MM.1S (cell line): ENCODE measurements around the gene ZNF512.
"Not testable (repeated sequence)": the region's sequence is repeated elsewhere in the genome, so short reads cannot be mapped to it uniquely, and the experiment has no call there.

Experiments used
- DNase-seq: peaks from one replicate; pipeline ENCODE4 v3.0.0-alpha.2; 2015
- H2AFZ ChIP-seq: fragments of 300-600 bp; sonication (generic); 2 replicates; pipeline ENCODE4 v1.6.0; 2016; ENCODE audit warnings: antibody characterized with exemption, low read length
- H3F3A ChIP-seq: fragments of 300-600 bp; sonication (generic); 2 replicates; pipeline ENCODE4 v1.6.1; 2016; ENCODE audit warnings: mild to moderate bottlenecking, antibody characterized with exemption, low read length, moderate library complexity, mixed read lengths; ENCODE audit not compliant: insufficient read depth
- H3K27ac ChIP-seq: fragments of 300-600 bp; sonication (generic); 2 replicates; pipeline ENCODE4 v1.5.1; 2016; ENCODE audit warnings: mild to moderate bottlenecking, low read length
- H3K27me3 ChIP-seq: fragments of 300-600 bp; sonication (generic); replicated peaks from 2 replicates; pipeline ENCODE4 v1.6.0; 2016; ENCODE audit warnings: low read length; ENCODE audit not compliant: insufficient read depth
- H3K36me3 ChIP-seq: fragments of 300-600 bp; sonication (generic); replicated peaks from 2 replicates; pipeline ENCODE4 v1.6.1; 2016; ENCODE audit warnings: mild to moderate bottlenecking, low read length, mixed read lengths; ENCODE audit not compliant: insufficient read depth
- H3K4me1 ChIP-seq: fragments of 300-600 bp; sonication (generic); 2 replicates; pipeline ENCODE4 v1.6.1; 2016; ENCODE audit warnings: low read length, mixed read lengths
- H3K4me2 ChIP-seq: fragments of 300-600 bp; sonication (generic); 2 replicates; pipeline ENCODE4 v1.6.0; 2016; ENCODE audit warnings: low read depth, low read length
- H3K4me3 ChIP-seq: fragments of 300-600 bp; sonication (generic); 2 replicates; pipeline ENCODE4 v1.5.1; 2016; ENCODE audit warnings: low read length, mixed read lengths
- H3K79me2 ChIP-seq: fragments of 300-600 bp; sonication (generic); 2 replicates; pipeline ENCODE4 v1.6.1; 2016; ENCODE audit warnings: mixed run types, low read length, mixed read lengths
- H3K9ac ChIP-seq: fragments of 300-600 bp; sonication (generic); 2 replicates; pipeline ENCODE4 v1.6.1; 2016; ENCODE audit warnings: low read length, mixed read lengths
- H3K9me2 ChIP-seq: fragments of 300-600 bp; sonication (generic); replicated peaks from 2 replicates; pipeline ENCODE4 v1.6.1; 2016; ENCODE audit warnings: mild to moderate bottlenecking, low read length, mixed read lengths; ENCODE audit not compliant: insufficient read depth
- H3K9me3 ChIP-seq: fragments of 300-600 bp; sonication (generic); replicated peaks from 2 replicates; pipeline ENCODE4 v1.6.1; 2016; ENCODE audit warnings: mild to moderate bottlenecking, low read length, mixed read lengths; ENCODE audit not compliant: insufficient read depth
- H4K20me1 ChIP-seq: fragments of 300-600 bp; sonication (generic); 2 replicates; pipeline ENCODE4 v1.6.1; 2016; ENCODE audit warnings: mild to moderate bottlenecking, low read length, moderate library complexity, mixed read lengths; ENCODE audit not compliant: insufficient read depth
- EZH2 ChIP-seq: fragments of 300-600 bp; sonication (generic); optimal IDR thresholded peaks from 2 replicates; pipeline ENCODE3; 2017; ENCODE audit warnings: low read depth, mild to moderate bottlenecking, antibody characterized with exemption, low read length, mixed read lengths
- EZH2phosphoT487 ChIP-seq: fragments of 300-600 bp; sonication (generic); IDR thresholded peaks from 2 replicates; pipeline ENCODE4 v1.6.1; 2018; ENCODE audit warnings: antibody characterized with exemption, low read length
- TF ChIP-seq, protein P1 (sequence below): fragments of 300-600 bp; sonication (generic); IDR thresholded peaks from 2 replicates; pipeline ENCODE4 v1.5.1; 2016; ENCODE audit warnings: antibody characterized with exemption, low read length, mixed read lengths

The ZNF512 gene

DNA sequence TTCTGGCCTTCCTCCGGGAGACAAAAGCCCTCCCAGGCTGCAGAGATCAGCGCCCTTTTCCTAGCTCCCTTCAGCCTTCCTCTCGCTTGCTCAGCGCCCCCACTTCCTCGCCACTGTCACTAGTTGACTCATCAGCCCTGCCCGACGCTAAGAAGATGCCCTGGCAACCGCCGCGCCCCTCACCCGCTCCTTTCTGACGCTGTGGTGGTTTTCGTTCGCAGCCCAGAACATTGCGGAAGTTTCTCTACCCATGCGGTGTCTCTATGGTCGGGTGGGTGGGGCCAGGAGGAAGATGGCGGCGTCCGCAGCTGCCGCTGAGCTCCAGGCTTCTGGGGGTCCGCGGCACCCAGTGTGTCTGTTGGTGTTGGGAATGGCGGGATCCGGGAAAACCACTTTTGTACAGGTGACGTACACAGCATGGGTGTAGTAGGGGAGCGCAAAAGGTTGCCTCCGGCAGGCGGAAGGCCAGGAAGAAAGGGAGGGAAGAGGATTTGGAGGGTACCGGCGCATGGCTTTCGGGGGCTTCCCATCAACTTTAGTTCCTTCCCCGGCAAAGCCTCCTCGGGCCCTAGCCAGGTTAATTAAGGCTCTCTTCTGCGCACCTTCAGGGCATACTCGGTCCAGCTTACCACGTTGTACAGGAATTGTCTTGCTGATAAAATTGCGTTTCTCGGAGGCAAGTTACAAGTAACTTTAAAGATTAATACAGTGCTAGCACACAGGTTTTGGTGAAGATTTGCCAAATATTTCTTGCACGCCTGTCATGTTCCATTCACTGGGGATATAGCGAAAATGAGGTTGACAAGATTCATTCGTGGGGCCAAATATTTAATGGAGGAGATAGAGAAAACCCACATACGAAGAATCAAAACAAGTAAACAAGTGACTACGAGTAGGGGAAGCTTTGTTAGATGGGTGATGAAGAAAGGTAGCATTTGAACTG, 46.2 kb downstream of the ZNF512 start, which contains the start of the genes CCDC121 and GPN1:
CCDC121 (minus strand) TSS at position 246 of the 943 bp plus-strand sequence. CDS start 1,213 bp downstream, outside the sequence.
GPN1 (plus strand) TSS at position 284 of the 943 bp plus-strand sequence; CDS start at position 293, 9 bp downstream.
- Histone ChIP-seq H3K9ac (peak within 1 kb of the TSS; percentile 89), H3K9me3 (no peaks in the 10 kb centered on the region), H2AFZ (peak within 1 kb of the TSS; percentile 93), H3K4me1 (no peaks in the 10 kb centered on the region), H3K9me2 (no peaks in the 10 kb centered on the region), H4K20me1 (no peaks in the 10 kb centered on the region), H3K36me3 (peaks cover 3% of the 10 kb centered on the region; the same call in 1 of the 2 replicates), H3K4me3 (peak within 1 kb of the TSS; percentile 79), H3K27me3 (no peaks in the 10 kb centered on the region), H3K79me2 (peaks cover 23% of the 10 kb centered on the region), H3F3A (peaks cover 4% of the 10 kb centered on the region; the same call in 1 of the 2 replicates), H3K27ac (peak within 1 kb of the TSS; percentile 33; the same call in 1 of the 2 replicates), H3K4me2 (peak within 1 kb of the TSS; percentile 82)
- TF ChIP-seq EZH2phosphoT487 (no peak), EZH2 (no peak)
- TF ChIP-seq, protein P1, sequence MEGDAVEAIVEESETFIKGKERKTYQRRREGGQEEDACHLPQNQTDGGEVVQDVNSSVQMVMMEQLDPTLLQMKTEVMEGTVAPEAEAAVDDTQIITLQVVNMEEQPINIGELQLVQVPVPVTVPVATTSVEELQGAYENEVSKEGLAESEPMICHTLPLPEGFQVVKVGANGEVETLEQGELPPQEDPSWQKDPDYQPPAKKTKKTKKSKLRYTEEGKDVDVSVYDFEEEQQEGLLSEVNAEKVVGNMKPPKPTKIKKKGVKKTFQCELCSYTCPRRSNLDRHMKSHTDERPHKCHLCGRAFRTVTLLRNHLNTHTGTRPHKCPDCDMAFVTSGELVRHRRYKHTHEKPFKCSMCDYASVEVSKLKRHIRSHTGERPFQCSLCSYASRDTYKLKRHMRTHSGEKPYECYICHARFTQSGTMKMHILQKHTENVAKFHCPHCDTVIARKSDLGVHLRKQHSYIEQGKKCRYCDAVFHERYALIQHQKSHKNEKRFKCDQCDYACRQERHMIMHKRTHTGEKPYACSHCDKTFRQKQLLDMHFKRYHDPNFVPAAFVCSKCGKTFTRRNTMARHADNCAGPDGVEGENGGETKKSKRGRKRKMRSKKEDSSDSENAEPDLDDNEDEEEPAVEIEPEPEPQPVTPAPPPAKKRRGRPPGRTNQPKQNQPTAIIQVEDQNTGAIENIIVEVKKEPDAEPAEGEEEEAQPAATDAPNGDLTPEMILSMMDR, result no peak
- DNase-seq, result peak; percentile 90

DNA sequence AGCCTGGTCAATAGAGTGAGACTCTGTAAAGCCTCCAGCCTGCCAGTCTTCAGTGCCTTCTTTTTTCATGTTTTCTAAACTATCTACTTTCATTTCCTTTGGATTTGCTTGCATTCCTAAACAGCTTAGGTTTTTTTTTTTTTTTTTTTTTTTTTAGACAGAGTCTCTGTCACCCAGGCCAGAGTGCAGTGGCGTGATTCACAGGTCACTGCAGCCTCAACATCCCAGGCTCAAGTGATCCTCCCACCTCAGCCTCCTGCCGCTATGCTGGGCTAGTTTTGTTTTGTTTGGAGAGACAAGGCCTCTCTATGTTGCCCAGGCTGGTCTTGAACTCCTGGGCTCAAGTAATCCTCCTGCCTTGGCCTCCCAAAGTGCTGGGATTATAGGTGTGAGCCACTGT, 47.4 kb downstream of the ZNF512 start:
- not testable (repeated sequence) for H3K4me3 ChIP-seq, H3K27me3 ChIP-seq, H3K9me3 ChIP-seq, H3K4me1 ChIP-seq, H3K9me2 ChIP-seq, DNase-seq, H3K4me2 ChIP-seq, H3F3A ChIP-seq, H3K36me3 ChIP-seq, H2AFZ ChIP-seq, H3K9ac ChIP-seq, H4K20me1 ChIP-seq, H3K27ac ChIP-seq
- H3K79me2 ChIP-seq, result peaks cover 23% of the 10 kb centered on the region

DNA sequence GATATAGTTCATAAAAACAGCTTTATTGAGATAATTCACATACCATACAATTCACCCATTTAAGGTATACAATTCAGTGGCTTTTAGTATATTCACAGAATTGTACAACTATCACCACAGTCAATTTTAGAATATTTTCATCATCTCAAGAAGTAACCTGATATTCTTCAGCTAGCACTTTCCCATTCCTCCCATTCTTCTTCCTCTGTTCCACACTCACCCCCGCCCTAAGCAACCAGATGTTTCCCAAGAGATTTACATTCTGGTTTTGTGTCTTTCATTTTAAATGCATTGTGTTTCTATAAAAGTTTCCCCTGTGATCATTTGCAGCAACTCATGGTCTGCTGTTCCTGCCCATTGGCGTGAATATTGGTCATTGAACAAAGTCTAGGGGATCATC, 51.4 kb downstream of the ZNF512 start:
- Histone ChIP-seq H3K36me3 (peaks cover 3% of the 10 kb centered on the region), H3K9ac (no peak overlapping the region), H3K9me2 (no peaks in the 10 kb centered on the region), H3K9me3 (no peaks in the 10 kb centered on the region), H3K4me3 (no peak overlapping the region), H3K27ac (no peak overlapping the region), H3K4me1 (no peaks in the 10 kb centered on the region), H3F3A (no peaks in the 10 kb centered on the region), H3K27me3 (no peaks in the 10 kb centered on the region), H2AFZ (no peak overlapping the region), H3K79me2 (peaks cover 17% of the 10 kb centered on the region), H3K4me2 (no peak overlapping the region), H4K20me1 (no peaks in the 10 kb centered on the region)
- no peak for DNase-seq
- TF ChIP-seq, protein P1, result no peak
- TF ChIP-seq EZH2 (no peak), EZH2phosphoT487 (no peak)
